Stimulated activated CD4-positive, alpha-beta T cell treated with anti-CD3 and anti-CD28 coated beads, Interleukin-15, amount 100 ng/mL, for 1 hour (primary cell): ENCODE measurements around the gene ARHGAP15.

Experiments used
- DNase-seq, 2 donors: peaks; one replicate each; pipeline ENCODE4 v3.0.0-alpha.2; 2020; ENCODE audit warnings: low read depth in 1 of 2, low spot score in 1 of 2

Gene ARHGAP15

GRCh38 chr2:143223556-143223955 lies 94.3 kb downstream of the ARHGAP15 start:
- DNase-seq = no peak

- no peak for DNase-seq
Measured at GRCh38 chr2:143225931-143226330, 96.7 kb downstream of the ARHGAP15 start.

- no peak for DNase-seq
Measured at GRCh38 chr2:143226714-143227541, 97.7 kb downstream of the ARHGAP15 start.

- DNase-seq = no peak
Measured at GRCh38 chr2:143229411-143229810, 100.2 kb downstream of the ARHGAP15 start.

GRCh38 chr2:143229952-143230351 lies 100.7 kb downstream of the ARHGAP15 start:
- no peak for DNase-seq

- DNase-seq = no peak
Measured at GRCh38 chr2:143230506-143231253, 101.5 kb downstream of the ARHGAP15 start.

GRCh38 chr2:143231254-143231645 lies 102.0 kb downstream of the ARHGAP15 start:
- DNase-seq = no peak

- no peak for DNase-seq
Measured at GRCh38 chr2:143237146-143237777, 108.0 kb downstream of the ARHGAP15 start.

GRCh38 chr2:143241403-143242088 lies 112.3 kb downstream of the ARHGAP15 start:
- no peak for DNase-seq

GRCh38 chr2:143246246-143246645 lies 117.0 kb downstream of the ARHGAP15 start:
- no peak for DNase-seq

- no peak for DNase-seq
Measured at GRCh38 chr2:143246815-143247744, 117.9 kb downstream of the ARHGAP15 start.

GRCh38 chr2:143248631-143249030 lies 119.4 kb downstream of the ARHGAP15 start:
- no peak for DNase-seq

GRCh38 chr2:143251681-143252080 lies 122.5 kb downstream of the ARHGAP15 start:
- no peak for DNase-seq

GRCh38 chr2:143252138-143252907 lies 123.1 kb downstream of the ARHGAP15 start:
- no peak for DNase-seq

- DNase-seq = no peak
Measured at GRCh38 chr2:143254110-143254509, 124.9 kb downstream of the ARHGAP15 start.

GRCh38 chr2:143255086-143255485 lies 125.9 kb downstream of the ARHGAP15 start:
- no peak for DNase-seq

- no peak for DNase-seq
Measured at GRCh38 chr2:143255899-143256298, 126.7 kb downstream of the ARHGAP15 start.

GRCh38 chr2:143258126-143258892 lies 129.1 kb downstream of the ARHGAP15 start:
- DNase-seq = no peak
